Limb (tissue), 2 donors: ENCODE results near the gene CPT1C.

ENCODE experiments used
- DNase-seq, 2 donors: peaks; one replicate each; pipeline ENCODE4 v3.0.0-alpha.2; 2016; ENCODE audit errors: extremely low spot score in 2 of 2

CPT1C gene

GRCh38 chr19:49690656-49691242, at the start of gene CPT1C:
CPT1C (plus strand) TSS chr19:49691116; CDS start chr19:49692253, 1,137 bp downstream.
- DNase-seq, result peak; percentile 82 to 90

GRCh38 chr19:49641688-49642491, 49.0 kb upstream of the CPT1C start, which contains the start of gene SCAF1:
SCAF1 (plus strand) TSS chr19:49642209; CDS start chr19:49645027, 2,818 bp downstream.
- DNase-seq, result peak; percentile 99

GRCh38 chr19:49642492-49643035, 48.4 kb upstream of the CPT1C start:
- DNase-seq, result no peak

- no peak for DNase-seq
These were observed 47.5 kb upstream of the CPT1C start for GRCh38 chr19:49643466-49643865.

- no peak for DNase-seq
These were observed 45.3 kb upstream of the CPT1C start for GRCh38 chr19:49645592-49645991.

- no peak for DNase-seq
These were observed 44.9 kb upstream of the CPT1C start for GRCh38 chr19:49645995-49646394.

- DNase-seq, result no peak
These were observed 44.3 kb upstream of the CPT1C start for GRCh38 chr19:49646586-49646985.

GRCh38 chr19:49651029-49651819, 39.7 kb upstream of the CPT1C start:
- no peak for DNase-seq

- DNase-seq, result no peak
These were observed 38.9 kb upstream of the CPT1C start for GRCh38 chr19:49651820-49652550.

GRCh38 chr19:49652551-49653465, 38.1 kb upstream of the CPT1C start:
- DNase-seq, result no peak

GRCh38 chr19:49653466-49653806, 37.5 kb upstream of the CPT1C start:
- DNase-seq, result no peak

GRCh38 chr19:49654581-49654980, 36.3 kb upstream of the CPT1C start:
- no peak for DNase-seq

GRCh38 chr19:49655570-49656455, 35.1 kb upstream of the CPT1C start:
- DNase-seq, result no peak

GRCh38 chr19:49656456-49657109, 34.3 kb upstream of the CPT1C start:
- no peak for DNase-seq

- DNase-seq, result no peak
These were observed 33.3 kb upstream of the CPT1C start for GRCh38 chr19:49657493-49658138.

- DNase-seq, result no peak
These were observed 32.8 kb upstream of the CPT1C start for GRCh38 chr19:49658139-49658517.

- DNase-seq, result no peak
These were observed 32.1 kb upstream of the CPT1C start for GRCh38 chr19:49658566-49659442.
